ENCODE results near the gene SMCR8.
A peak's percentile ranks its signal among the peaks of the same experiment; 100 is the strongest.
"Not testable (repeated sequence)": the region's sequence is repeated elsewhere in the genome, so short reads cannot be mapped to it uniquely, and the experiment has no call there.

Gene SMCR8

GRCh38 chr17:18361837-18362697 is 47.0 kb downstream of the SMCR8 start:
- no peak for DNase-seq

- no peak for DNase-seq
Measured at GRCh38 chr17:18362698-18363100, 47.6 kb downstream of the SMCR8 start.

GRCh38 chr17:18363101-18364049 is 48.3 kb downstream of the SMCR8 start, which contains the start of gene SHMT1:
Gene SHMT1, minus strand, starts transcription at chr17:18363550. Its CDS starts 7,569 bp downstream, at chr17:18355981.
- DNase-seq: peak; percentile 83

GRCh38 chr17:18364166-18364565 is 49.1 kb downstream of the SMCR8 start:
- no peak for DNase-seq

- no peak for DNase-seq
Measured at GRCh38 chr17:18368946-18369345, 53.9 kb downstream of the SMCR8 start.

- DNase-seq: no peak
Measured at GRCh38 chr17:18370761-18371160, 55.7 kb downstream of the SMCR8 start.

GRCh38 chr17:18371455-18371854 is 56.4 kb downstream of the SMCR8 start:
- no peak for DNase-seq

- not testable (repeated sequence) for DNase-seq
Measured at GRCh38 chr17:18373181-18373580, 58.1 kb downstream of the SMCR8 start.

GRCh38 chr17:18374216-18374615 is 59.1 kb downstream of the SMCR8 start:
- DNase-seq: no peak

Measured in MV-4-11 (cell line).